Hematopoietic multipotent progenitor cell treated with erythropoietin and hydrocortisone succinate and interleukin-3 and kit ligand, for 17 days (in vitro differentiated cells): ENCODE results near the gene CADM2.
"Not testable (repeated sequence)": the region's sequence is repeated elsewhere in the genome, so short reads cannot be mapped to it uniquely, and the experiment has no call there.

Experiments used
- DNase-seq: peaks from one replicate; pipeline ENCODE4 v3.0.0-alpha.2; 2015; ENCODE audit warnings: low spot score

The CADM2 gene

GRCh38 chr3:85672761-85673160, 714.0 kb downstream of the CADM2 start:
- DNase-seq: no peak

- DNase-seq: no peak
These were observed 719.9 kb downstream of the CADM2 start for GRCh38 chr3:85678713-85679112.

- DNase-seq: no peak
These were observed 723.1 kb downstream of the CADM2 start for GRCh38 chr3:85681906-85682305.

- no peak for DNase-seq
These were observed 732.4 kb downstream of the CADM2 start for GRCh38 chr3:85691196-85691595.

GRCh38 chr3:85697156-85697555, 738.4 kb downstream of the CADM2 start:
- no peak for DNase-seq

GRCh38 chr3:85706130-85706529, 747.3 kb downstream of the CADM2 start:
- DNase-seq: no peak

- not testable (repeated sequence) for DNase-seq
These were observed 749.5 kb downstream of the CADM2 start for GRCh38 chr3:85708325-85708724.

- DNase-seq: no peak
These were observed 750.6 kb downstream of the CADM2 start for GRCh38 chr3:85709346-85709892.

GRCh38 chr3:85710490-85710889, 751.7 kb downstream of the CADM2 start:
- no peak for DNase-seq

GRCh38 chr3:85721409-85722145, 762.8 kb downstream of the CADM2 start:
- DNase-seq: no peak

- no peak for DNase-seq
These were observed 767.0 kb downstream of the CADM2 start for GRCh38 chr3:85725809-85726208.

- no peak for DNase-seq
These were observed 767.5 kb downstream of the CADM2 start for GRCh38 chr3:85726241-85726640.

- DNase-seq: no peak
These were observed 779.1 kb downstream of the CADM2 start for GRCh38 chr3:85737846-85738245.

GRCh38 chr3:85740561-85740960, 781.8 kb downstream of the CADM2 start:
- no peak for DNase-seq

- DNase-seq: no peak
These were observed 799.7 kb downstream of the CADM2 start for GRCh38 chr3:85758442-85758841.

- DNase-seq: no peak
These were observed 801.6 kb downstream of the CADM2 start for GRCh38 chr3:85760342-85760741.

GRCh38 chr3:85780806-85781205, 822.0 kb downstream of the CADM2 start:
- no peak for DNase-seq

GRCh38 chr3:85781806-85782205, 823.0 kb downstream of the CADM2 start:
- no peak for DNase-seq

GRCh38 chr3:85783291-85783690, 824.5 kb downstream of the CADM2 start:
- no peak for DNase-seq

GRCh38 chr3:85785766-85786165, 827.0 kb downstream of the CADM2 start:
- DNase-seq: no peak

- DNase-seq: no peak
These were observed 831.7 kb downstream of the CADM2 start for GRCh38 chr3:85790445-85791030.

- DNase-seq: no peak
These were observed 837.4 kb downstream of the CADM2 start for GRCh38 chr3:85796140-85796539.

GRCh38 chr3:85800676-85801075, 841.9 kb downstream of the CADM2 start:
- no peak for DNase-seq

GRCh38 chr3:85801955-85802354, 843.2 kb downstream of the CADM2 start:
- no peak for DNase-seq
